Sigmoid colon (tissue), 7 donors: ENCODE data around the gene NTM. TPM values are rescaled to one million over a fixed set of nuclear protein-coding genes. Genes with fewer than 3 reads are reported as not detected.

Source experiments
- DNase-seq: peaks from one replicate; pipeline ENCODE4 v3.0.0-alpha.2; 2019
- H3K27ac ChIP-seq, 4 donors: fragments of 200-600 bp; sonication (generic); one replicate each; pipeline ENCODE4 v1.5.1; 2016 to 2019; ENCODE audit warnings: mild to moderate bottlenecking in 1 of 4
- H3K27me3 ChIP-seq, 3 donors: fragments of 200-600 bp; sonication (generic); one replicate each; pipeline ENCODE4 v1.5.1; 2019; ENCODE audit warnings: mild to moderate bottlenecking in 1 of 3
- H3K36me3 ChIP-seq, 4 donors: fragments of 200-600 bp; sonication (generic); one replicate each; pipeline ENCODE4 v1.5.1; 2016 to 2019
- H3K4me1 ChIP-seq, 4 donors: fragments of 200-600 bp; sonication (generic); one replicate each; pipeline ENCODE4 v1.5.1; 2017 to 2019
- H3K4me3 ChIP-seq, 4 donors: fragments of 200-600 bp; sonication (generic); one replicate each; pipeline ENCODE4 v1.5.1; 2017 to 2019; ENCODE audit warnings: mild to moderate bottlenecking in 2 of 4, moderate library complexity in 1 of 4
- H3K9me3 ChIP-seq, 4 donors: fragments of 200-600 bp in 3 of 4; sonication (generic) in 3 of 4; one replicate each; pipeline versions ENCODE4 v1.5.1 to v1.6.1; 2013 to 2019
- CTCF ChIP-seq, 4 experiments: fragments of 450-650 bp in 3 of 4; fragments of 200-600 bp in 1 of 4; IDR thresholded peaks; one replicate each; pipeline ENCODE4 v1.5.1; 2016 to 2019; ENCODE audit warnings: antibody characterized with exemption in 4 of 4, mild to moderate bottlenecking in 3 of 4, moderate library complexity in 2 of 4
- EP300 ChIP-seq, 4 donors: sonication (generic); formaldehyde crosslinking; IDR thresholded peaks; one replicate each; pipeline ENCODE4 v1.6.1; 2017; ENCODE audit warnings: antibody characterized with exemption in 4 of 4
- POLR2A ChIP-seq, 2 donors: fragments of 450-650 bp; IDR thresholded peaks; one replicate each; pipeline ENCODE4 v1.6.1; 2016; ENCODE audit warnings: antibody characterized with exemption in 2 of 2, mild to moderate bottlenecking in 2 of 2, moderate library complexity in 2 of 2
- POLR2AphosphoS5 ChIP-seq, 4 donors: sonication (generic); formaldehyde crosslinking; IDR thresholded peaks; one replicate each; pipeline ENCODE4 v1.6.1; 2017; ENCODE audit warnings: antibody characterized with exemption in 4 of 4
- WGBS, 2 donors: extraction: QIAGEN DNeasy Blood & Tissue Kit; methylation state at CpG; one replicate each; pipeline ENCODE4 v1.1.7; 2013; 5-methylcytosine and 5-hydroxymethylcytosine counted together
- intact Hi-C: fragments of 100-400 bp; cut with DNase I; formaldehyde crosslinking; loops from one replicate; pipeline ENCODE4 v1.15.1; 2023
- polyA plus RNA-seq, 3 donors: library from polyadenylated mRNA; stranded (reverse); fragments of 200-250 nt; gene quantifications; one replicate each; pipeline ENCODE4 v1.2.3, GENCODE V29; 2013
- total RNA-seq, 4 donors: library from RNA; depleted of rRNA; stranded (reverse); fragments of >200 nt; gene quantifications; one replicate each; pipeline ENCODE4 v1.1.0, GENCODE V29; 2016
- donor health status: healthy with polysubstance abuse.
- donor health status: Bipolar disorder and iron deficiency.
- donor health status: healthy.

NTM gene
- total and polyA plus RNA-seq, 7 donors: 0.96 to 18.3 (median 6.4) TPM; not detected in 1

GRCh38 chr11:132346558-132347148, 976.2 kb downstream of the NTM start:
- TF ChIP-seq POLR2AphosphoS5 (IDR thresholded peaks at IDR 0.05) (no peak), EP300 (IDR thresholded peaks at IDR 0.05) (no peak), POLR2A (IDR thresholded peaks at IDR 0.05) (no peak), CTCF (IDR thresholded peaks at IDR 0.05) (no peak)
- no peaks in the 10 kb centered on the region for H3K27me3 ChIP-seq
- 67 to 71% methylated on average over 6 of the region's 6 CpGs for WGBS, 2 donors
- no peak overlapping the region for H3K4me3 ChIP-seq
- H3K36me3 ChIP-seq: no peaks in the 10 kb centered on the region
- no peak for DNase-seq
- intact Hi-C loops: no loop called here
- H3K27ac ChIP-seq: no peak overlapping the region
- peaks cover 0 to 11% (median 0%) of the 10 kb centered on the region in 4 donors for H3K4me1 ChIP-seq
- H3K9me3 ChIP-seq: no peaks in the 10 kb centered on the region

DNA sequence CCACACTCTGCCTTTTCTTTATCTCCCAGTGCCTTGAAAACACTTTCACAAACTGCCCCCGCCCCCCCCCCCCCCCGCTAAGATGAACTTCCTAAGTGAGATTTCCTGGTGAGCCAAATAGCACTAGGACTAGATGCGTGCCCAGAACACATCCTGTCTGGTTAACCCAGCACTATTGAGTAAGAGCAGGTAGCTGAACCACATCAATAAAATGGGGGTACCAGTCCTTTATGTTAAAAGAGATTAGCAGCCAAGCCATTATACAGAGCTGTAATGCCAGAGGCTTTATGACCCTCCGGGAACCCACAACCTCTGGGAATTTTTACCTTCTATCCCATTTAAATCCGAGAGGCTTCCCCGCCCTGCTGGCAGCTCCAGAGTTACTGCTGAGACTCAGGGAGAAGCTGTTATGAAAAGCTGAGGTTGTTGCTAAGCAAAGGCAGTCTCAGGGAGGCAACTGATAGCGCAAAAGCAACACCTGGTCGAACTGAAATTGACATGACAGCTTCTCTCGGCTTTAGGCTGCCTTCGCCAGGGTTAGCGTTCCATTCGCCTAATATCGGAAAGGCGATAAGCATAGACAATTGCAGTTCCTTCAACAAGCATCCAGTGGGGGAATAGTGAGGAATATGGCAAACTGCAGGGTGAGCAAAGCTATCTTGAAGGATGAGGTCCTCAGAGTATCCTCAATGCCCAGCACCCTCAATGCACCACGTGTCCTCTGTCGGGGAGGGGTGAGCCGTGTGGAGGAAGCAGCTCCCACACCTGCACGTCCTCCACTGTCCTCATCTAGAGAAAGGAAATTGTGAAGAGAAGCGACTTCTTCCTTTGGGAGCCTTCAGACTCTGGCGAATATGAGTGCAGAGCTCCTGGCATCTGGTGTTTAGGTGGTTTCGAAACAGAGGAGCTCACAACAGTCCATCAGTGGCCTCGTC, 977.0 kb downstream of the NTM start:
- intact Hi-C loops: no loop called here
- Histone ChIP-seq H3K4me3 (no peak overlapping the region), H3K9me3 (no peaks in the 10 kb centered on the region), H3K27ac (no peak overlapping the region), H3K27me3 (no peaks in the 10 kb centered on the region), H3K36me3 (no peaks in the 10 kb centered on the region), H3K4me1 (peaks cover 0 to 11% (median 0%) of the 10 kb centered on the region in 4 donors)
- 63 to 67% methylated on average over 22 of the region's 22 CpGs for WGBS, 2 donors
- TF ChIP-seq EP300 (IDR thresholded peaks at IDR 0.05): no peak
- TF ChIP-seq POLR2A (IDR thresholded peaks at IDR 0.05): no peak
- no peak for TF ChIP-seq CTCF (IDR thresholded peaks at IDR 0.05)
- no peak for TF ChIP-seq POLR2AphosphoS5 (IDR thresholded peaks at IDR 0.05)
- no peak for DNase-seq

DNA sequence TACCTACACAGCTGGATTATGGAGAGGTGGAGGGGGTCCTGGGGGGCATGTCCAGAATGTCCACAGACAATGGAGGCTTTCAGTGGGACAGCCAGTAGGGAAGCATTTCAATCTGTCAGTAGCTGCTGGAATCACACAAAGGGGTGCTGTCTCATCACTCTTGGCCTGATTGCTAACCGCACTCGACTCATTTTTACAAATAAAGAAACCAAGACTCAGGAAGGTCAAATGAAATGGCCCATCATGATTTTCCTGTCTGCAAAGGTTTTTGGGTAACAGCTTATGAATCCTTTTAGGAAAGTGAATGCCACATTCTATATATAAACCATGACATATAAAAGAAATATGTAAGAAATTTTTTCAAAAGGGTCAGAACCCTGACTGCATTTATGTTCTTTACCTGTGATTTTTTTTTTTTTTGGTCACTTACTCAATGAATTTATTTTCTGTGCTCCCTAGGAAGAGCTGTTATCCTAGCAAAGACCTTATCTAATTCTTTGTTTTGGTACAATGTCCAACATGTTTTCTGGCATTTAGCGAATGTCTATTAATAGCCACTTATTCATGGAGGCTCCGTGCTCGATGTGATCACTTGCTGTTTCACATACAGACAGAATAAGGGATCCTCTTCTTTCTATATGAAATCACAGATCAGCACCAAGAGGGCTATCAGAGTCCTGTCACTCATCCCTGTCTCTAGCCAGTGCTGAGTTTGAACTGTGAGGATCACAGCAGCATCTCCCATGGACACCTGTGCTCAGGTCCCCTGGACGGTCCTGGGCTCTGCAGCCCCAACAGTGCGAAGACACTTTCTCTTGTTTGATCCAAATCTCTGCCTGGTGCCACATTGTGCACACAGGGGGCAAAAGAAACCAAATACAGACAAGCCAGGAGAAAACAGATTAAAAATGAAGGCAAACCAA, 979.7 kb downstream of the NTM start:
- no peak for TF ChIP-seq EP300 (IDR thresholded peaks at IDR 0.05)
- no peak for TF ChIP-seq CTCF (IDR thresholded peaks at IDR 0.05)
- no peak for TF ChIP-seq POLR2A (IDR thresholded peaks at IDR 0.05)
- TF ChIP-seq POLR2AphosphoS5 (IDR thresholded peaks at IDR 0.05): no peak
- Histone ChIP-seq H3K4me1 (peaks cover 0 to 11% (median 0%) of the 10 kb centered on the region in 4 donors), H3K27ac (no peak overlapping the region), H3K27me3 (no peaks in the 10 kb centered on the region), H3K4me3 (no peak overlapping the region), H3K36me3 (no peaks in the 10 kb centered on the region), H3K9me3 (no peaks in the 10 kb centered on the region)
- DNase-seq: no peak
- 87 to 90% methylated on average over 7 of the region's 7 CpGs for WGBS, 2 donors
- intact Hi-C loops: no loop called here

DNA sequence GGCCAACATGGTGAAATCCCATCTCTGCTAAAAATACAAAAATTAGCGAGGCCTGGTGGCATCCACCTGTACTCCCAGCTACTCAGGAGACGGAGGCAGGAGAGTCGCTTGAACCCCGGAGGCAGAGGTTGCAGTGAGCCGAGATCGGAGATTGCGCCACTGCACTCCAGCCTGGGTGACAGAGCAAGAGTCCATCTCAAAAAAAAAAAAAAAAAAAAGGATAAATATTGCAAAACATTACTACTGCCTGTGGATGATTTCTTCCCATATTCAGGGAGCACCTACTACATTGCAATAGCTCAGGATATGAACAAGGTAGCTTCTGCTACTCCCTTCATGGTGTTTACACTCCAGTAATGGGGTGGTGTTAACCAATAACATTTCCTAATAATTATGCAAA, 980.6 kb downstream of the NTM start:
- H3K4me1 ChIP-seq: peaks cover 0 to 11% (median 0%) of the 10 kb centered on the region in 4 donors
- H3K27ac ChIP-seq: no peak overlapping the region
- H3K4me3 ChIP-seq: no peak overlapping the region
- H3K9me3 ChIP-seq: no peaks in the 10 kb centered on the region
- no peak for DNase-seq
- WGBS, 2 donors: 91 to 93% methylated on average over 7 of the region's 7 CpGs
- no peaks in the 10 kb centered on the region for H3K36me3 ChIP-seq
- H3K27me3 ChIP-seq: no peaks in the 10 kb centered on the region
- TF ChIP-seq POLR2AphosphoS5 (IDR thresholded peaks at IDR 0.05): no peak
- TF ChIP-seq EP300 (IDR thresholded peaks at IDR 0.05): no peak
- intact Hi-C loops: no loop called here
